Kidney epithelial cell (primary cell): ENCODE data around the gene LIN7A. TPM values are rescaled to one million over a fixed set of nuclear protein-coding genes. Genes with fewer than 3 reads are reported as not detected.

Experiments used
- DNase-seq: peaks from one replicate; pipeline ENCODE4 v3.0.0-alpha.2; 2010; ENCODE audit warnings: low read depth
- H3K27me3 ChIP-seq: 2 replicates; pipeline ENCODE4 v1.6.0; 2011; ENCODE audit warnings: low read length; ENCODE audit not compliant: control insufficient read depth, insufficient read depth
- H3K36me3 ChIP-seq: 2 replicates; pipeline ENCODE4 v1.5.1; 2011; ENCODE audit warnings: low read length; ENCODE audit not compliant: control insufficient read depth, insufficient read depth
- H3K4me3 ChIP-seq: 2 replicates; pipeline ENCODE4 v1.5.1; 2011; ENCODE audit warnings: low read depth, mild to moderate bottlenecking, control low read depth, low read length
- total RNA-seq: library from RNA; depleted of rRNA; stranded (reverse); fragments of >200 nt; gene quantifications from 2 replicates; pipeline ENCODE4 v1.2.3, GENCODE V29; 2015
- TF ChIP-seq, protein P1 (sequence below): IDR thresholded peaks from 2 replicates; pipeline ENCODE4 v1.5.1; 2011; ENCODE audit warnings: mild to moderate bottlenecking, moderate library complexity, low read length, control low read depth, inconsistent platforms; ENCODE audit not compliant: insufficient read depth, poor library complexity, severe bottlenecking

Gene LIN7A
- total RNA-seq, 1 donor from 2014 or later, result 0.79 TPM

DNA sequence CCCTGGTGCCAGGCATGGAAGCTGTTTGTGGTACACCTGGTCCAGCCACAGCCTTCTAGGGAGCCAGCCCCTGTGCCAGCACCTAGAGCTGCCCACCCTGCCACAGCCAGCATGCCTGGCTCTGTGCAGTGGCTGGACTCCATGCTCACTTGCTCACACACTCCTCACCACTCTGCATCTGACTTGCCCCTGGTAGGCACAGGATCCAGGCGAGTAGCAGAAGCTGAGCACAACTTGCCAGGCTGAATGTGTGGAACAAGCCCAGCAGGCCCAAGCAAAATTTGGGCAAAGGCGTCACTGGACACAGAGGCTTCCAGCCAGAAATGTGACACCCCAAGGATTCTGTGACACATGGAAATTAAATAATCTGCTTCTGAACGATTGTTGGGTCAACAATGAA, 114.3 kb downstream of the LIN7A start:
- no peak overlapping the region for H3K4me3 ChIP-seq
- TF ChIP-seq, protein P1, sequence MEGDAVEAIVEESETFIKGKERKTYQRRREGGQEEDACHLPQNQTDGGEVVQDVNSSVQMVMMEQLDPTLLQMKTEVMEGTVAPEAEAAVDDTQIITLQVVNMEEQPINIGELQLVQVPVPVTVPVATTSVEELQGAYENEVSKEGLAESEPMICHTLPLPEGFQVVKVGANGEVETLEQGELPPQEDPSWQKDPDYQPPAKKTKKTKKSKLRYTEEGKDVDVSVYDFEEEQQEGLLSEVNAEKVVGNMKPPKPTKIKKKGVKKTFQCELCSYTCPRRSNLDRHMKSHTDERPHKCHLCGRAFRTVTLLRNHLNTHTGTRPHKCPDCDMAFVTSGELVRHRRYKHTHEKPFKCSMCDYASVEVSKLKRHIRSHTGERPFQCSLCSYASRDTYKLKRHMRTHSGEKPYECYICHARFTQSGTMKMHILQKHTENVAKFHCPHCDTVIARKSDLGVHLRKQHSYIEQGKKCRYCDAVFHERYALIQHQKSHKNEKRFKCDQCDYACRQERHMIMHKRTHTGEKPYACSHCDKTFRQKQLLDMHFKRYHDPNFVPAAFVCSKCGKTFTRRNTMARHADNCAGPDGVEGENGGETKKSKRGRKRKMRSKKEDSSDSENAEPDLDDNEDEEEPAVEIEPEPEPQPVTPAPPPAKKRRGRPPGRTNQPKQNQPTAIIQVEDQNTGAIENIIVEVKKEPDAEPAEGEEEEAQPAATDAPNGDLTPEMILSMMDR, result no peak
- H3K36me3 ChIP-seq, result no peaks in the 10 kb centered on the region
- DNase-seq, result no peak
- H3K27me3 ChIP-seq, result no peaks in the 10 kb centered on the region

DNA sequence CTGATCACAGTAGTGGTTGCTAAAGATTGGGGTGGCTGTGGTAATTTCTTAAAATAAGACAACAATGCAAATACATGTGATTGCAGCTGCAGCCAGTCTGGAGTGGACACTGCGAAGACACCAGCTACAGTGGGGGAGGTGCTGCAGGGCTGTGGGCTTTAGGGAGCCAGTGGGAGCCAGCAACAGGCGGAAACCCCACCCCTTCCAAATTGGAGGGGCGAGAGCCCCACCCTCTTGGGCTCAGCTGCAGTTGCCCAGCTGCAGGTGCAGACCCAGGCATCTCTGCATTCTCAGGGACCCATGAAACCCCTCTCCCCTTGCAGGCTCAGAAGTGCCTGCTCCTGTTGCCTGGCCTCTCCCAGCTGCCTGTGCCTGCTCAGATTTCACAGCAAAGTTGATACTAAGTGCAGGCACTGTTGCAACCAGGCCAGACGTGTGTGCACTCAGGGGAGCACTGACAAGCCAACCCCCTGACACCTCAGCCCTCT, 116.2 kb downstream of the LIN7A start:
- no peak overlapping the region for H3K4me3 ChIP-seq
- H3K27me3 ChIP-seq, result no peaks in the 10 kb centered on the region
- DNase-seq, result no peak
- TF ChIP-seq, protein P1, result no peak
- H3K36me3 ChIP-seq, result no peaks in the 10 kb centered on the region

GRCh38 chr12:80818878-80819277, 118.9 kb downstream of the LIN7A start:
- Histone ChIP-seq H3K4me3 (no peak overlapping the region), H3K36me3 (no peaks in the 10 kb centered on the region), H3K27me3 (no peaks in the 10 kb centered on the region)
- TF ChIP-seq, protein P1, result no peak
- DNase-seq, result no peak

DNA sequence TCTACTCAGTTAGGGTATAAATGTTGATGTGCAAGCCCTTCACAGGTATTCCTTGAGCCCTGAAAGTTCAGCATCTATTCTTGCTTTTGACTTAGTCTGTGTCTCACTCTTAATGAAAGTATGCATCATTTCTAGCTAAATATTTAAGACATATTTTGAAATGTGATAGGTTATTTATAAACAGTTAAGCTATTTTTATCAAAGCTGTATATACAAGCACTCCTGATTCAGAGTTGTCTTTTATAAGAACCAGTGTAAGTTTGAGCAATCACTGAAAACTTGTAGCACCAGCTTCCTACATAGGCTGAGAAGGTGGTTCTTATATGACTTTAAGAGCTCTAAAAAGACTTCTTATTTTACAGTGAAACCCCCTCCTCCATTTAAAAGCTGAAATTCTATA, 122.4 kb downstream of the LIN7A start:
- Histone ChIP-seq H3K4me3 (no peak overlapping the region), H3K27me3 (no peaks in the 10 kb centered on the region), H3K36me3 (no peaks in the 10 kb centered on the region)
- no peak for DNase-seq
- TF ChIP-seq, protein P1, result no peak

GRCh38 chr12:80814453-80814852, 123.3 kb downstream of the LIN7A start:
- H3K4me3 ChIP-seq, result no peak overlapping the region
- no peak for DNase-seq
- no peaks in the 10 kb centered on the region for H3K36me3 ChIP-seq
- TF ChIP-seq, protein P1, result no peak
- H3K27me3 ChIP-seq, result no peaks in the 10 kb centered on the region

DNA sequence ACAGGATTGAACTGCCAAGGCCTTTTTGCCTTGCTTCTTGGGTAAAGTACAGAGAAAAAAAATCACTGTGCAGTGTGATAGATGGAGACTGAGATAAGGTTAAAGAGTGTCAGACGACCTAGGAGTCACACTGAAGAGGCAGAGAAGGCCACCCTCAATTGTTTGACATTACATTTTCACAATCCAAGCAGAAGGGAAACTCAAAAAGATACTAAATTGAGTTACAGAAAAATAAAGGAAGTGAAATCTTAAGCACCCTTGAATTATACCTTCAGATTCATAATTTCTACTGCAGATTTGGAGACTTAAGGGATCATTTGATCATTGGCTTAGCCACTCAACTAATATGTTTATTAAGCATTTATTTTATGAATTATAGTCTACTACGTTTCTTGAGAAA, 123.9 kb downstream of the LIN7A start:
- H3K27me3 ChIP-seq, result no peaks in the 10 kb centered on the region
- no peak overlapping the region for H3K4me3 ChIP-seq
- no peak for DNase-seq
- TF ChIP-seq, protein P1, result no peak
- H3K36me3 ChIP-seq, result no peaks in the 10 kb centered on the region
